Heart left ventricle (tissue), 16 donors: ENCODE results near the gene GRHPR. TPM values are rescaled to one million over a fixed set of nuclear protein-coding genes. Genes with fewer than 3 reads are reported as not detected.

ENCODE experiments used
- ATAC-seq, 4 donors: fragments of 200-7000 bp; cut with Tn5 transposase; one replicate each; pipeline ENCODE4 v1.9.1; 2020 to 2022; ENCODE audit warnings: moderate library complexity in 4 of 4, mild to moderate bottlenecking in 3 of 4, moderate number of reproducible peaks in 1 of 4
- DNase-seq, 5 donors: peaks; one replicate each; pipeline ENCODE4 v3.0.0-alpha.2; 2020
- H3K27ac ChIP-seq, 12 donors: fragments of 200-600 bp; sonication (generic) in 4 of 12; one replicate each; pipeline versions ENCODE4 v1.5.0 to v1.8.0; 2016 to 2022; ENCODE audit warnings: mild to moderate bottlenecking in 2 of 12
- H3K27me3 ChIP-seq, 9 donors: fragments of 200-600 bp; sonication (generic) in 2 of 9; one replicate each; pipeline versions ENCODE4 v1.5.1 to v1.8.0; 2016 to 2022; ENCODE audit warnings: mild to moderate bottlenecking in 3 of 9
- H3K36me3 ChIP-seq, 9 donors: fragments of 200-600 bp; sonication (generic) in 2 of 9; one replicate each; pipeline versions ENCODE4 v1.5.0 to v1.8.0; 2018 to 2022; ENCODE audit warnings: mild to moderate bottlenecking in 2 of 9
- H3K4me1 ChIP-seq, 12 donors: fragments of 200-600 bp; sonication (generic) in 4 of 12; one replicate each; pipeline versions ENCODE4 v1.5.0 to v1.8.0; 2016 to 2022; ENCODE audit warnings: mild to moderate bottlenecking in 3 of 12
- H3K4me3 ChIP-seq, 12 donors: fragments of 200-600 bp; sonication (generic) in 4 of 12; one replicate each; pipeline versions ENCODE4 v1.5.0 to v1.8.0; 2017 to 2022; ENCODE audit warnings: mild to moderate bottlenecking in 9 of 12, moderate library complexity in 4 of 12
- H3K9me3 ChIP-seq, 12 donors: fragments of 200-600 bp; sonication (generic) in 4 of 12; one replicate each; pipeline versions ENCODE4 v1.5.0 to v1.8.0; 2016 to 2022; ENCODE audit warnings: mild to moderate bottlenecking in 1 of 12
- CTCF ChIP-seq, 12 donors: fragments of 200-600 bp; sonication (generic) in 4 of 12; IDR thresholded peaks; one replicate each; pipeline versions ENCODE4 v1.5.0 to v1.8.0; 2018 to 2022; ENCODE audit warnings: antibody characterized with exemption in 12 of 12, mild to moderate bottlenecking in 5 of 12
- POLR2A ChIP-seq, 2 donors: fragments of 450-650 bp; IDR thresholded peaks; one replicate each; pipeline ENCODE4 v1.6.1; 2017; ENCODE audit warnings: antibody characterized with exemption in 2 of 2, mild to moderate bottlenecking in 2 of 2, moderate library complexity in 2 of 2
- WGBS, 4 donors: extraction: QIAGEN DNeasy Blood & Tissue Kit in 2 of 4; methylation state at CpG; one replicate each; pipeline versions ENCODE4 v1.1.5 to v1.1.7; 2013 to 2018; 5-methylcytosine and 5-hydroxymethylcytosine counted together
- intact Hi-C, 10 donors: fragments of 100-400 bp; cut with DNase I; formaldehyde crosslinking; loops; one replicate each; pipeline versions ENCODE4 v1.11.1 to v1.14.2; 2022
- polyA plus RNA-seq, 2 donors: library from polyadenylated mRNA; stranded (reverse); fragments of 200-250 nt; gene quantifications; one replicate each; pipeline ENCODE4 v1.2.3, GENCODE V29; 2013
- total RNA-seq, 9 donors: library from RNA; depleted of rRNA in 2 of 9; stranded (reverse); fragments of >200 nt in 2 of 9; fragmentation: NEBNext Ultra II Directional in 3 of 9; extraction: Animal tissue kit (Norgen Biotek cat#: 25700) in 3 of 9; gene quantifications; one replicate each; pipeline versions ENCODE4 v1.1.0 to v1.2.4, GENCODE V29; 2016 to 2023
- donor health status: ischemic (EF 13 %, LVEDD 7.1; RV severe dilation, severe dysfunction).
- donor health status: healthy with polysubstance abuse.
- donor health status: DM: no; HTN: yes; CAD: no.
- donor health status: DM: no; HTN: no; CAD: no.
- donor health status: ischemic (EF 25% LVEDD 6.9; RV normal size, moderate dysfunction).
- donor health status: ischemic (EF 25% LVEDD 5.7; RV mildly dilated, moderate dysfunction).
- donor health status: healthy.
- donor health status: DM: yes; HTN: yes; CAD: no.
- donor health status: ischemic (EF 35%, LVEDD 5.7; RV mildly dilated, moderate dysfunction).
- donor health status: nonischemic (EF 11% LVEDD 7.7; RV severe dilation, severe dysfunction).
- donor health status: DM: yes; HTN: yes; CAD: no.
- donor health status: PGD.
- donor health status: ischemic (EF 29% LVEDD 5.4; RV normal size, mild dysfunction).
- donor health status: nonischemic (EF 23%, LVEDD 6.1; RV moderate dilation, normal function).

Gene GRHPR
- total and polyA plus RNA-seq, 11 donors = 91.0 to 209 (median 111) TPM

GRCh38 chr9:37486256-37486615 is 63.7 kb downstream of the GRHPR start:
- no peaks in the 10 kb centered on the region for H3K9me3 ChIP-seq
- intact Hi-C loops = loop anchor here in 7 of 10 donors (2.0 to 10.0 kb wide), 9 partner anchors 64 to 949 kb away; partner anchors contain the start of genes FBXO10 (in 5 of the 7), GRHPR (in 1 of the 7), TOMM5 (in 1 of the 7) and TRMT10B (in 1 of the 7)

More at GRCh38 chr9:37486256-37486615, 63.7 kb downstream of the GRHPR start:
- peaks cover 5 to 30% (median 26%) of the 10 kb centered on the region in 12 donors for H3K4me1 ChIP-seq
- H3K36me3 ChIP-seq = peaks cover 0 to 30% (median 17%) of the 10 kb centered on the region in 9 donors
- TF ChIP-seq CTCF (IDR thresholded peaks at IDR 0.05) (no peak), POLR2A (IDR thresholded peaks at IDR 0.05) (no peak)
- no peak for ATAC-seq
- H3K27me3 ChIP-seq = peaks cover 0 to 7% (median 0%) of the 10 kb centered on the region in 9 donors
- DNase-seq = peak in 1 of 5 donors; percentile 33
- 6 to 12% (median 9%) methylated on average over 7 of the region's 7 CpGs for WGBS, 4 donors
- H3K4me3 ChIP-seq = peak overlapping the region; percentile 36 to 84 (median 70)
- H3K27ac ChIP-seq = peak overlapping the region in 11 of 12 donors; percentile 6 to 87 (median 78)

Other genes with a start within 250 kb of the GRHPR start
- 1 to 10 TPM; 5.2 to 8.0 (median 6.3) TPM for gene ZBTB5, start 42.8 kb downstream of the GRHPR start, total RNA-seq
- 1 to 10 TPM; 1.8 to 7.4 TPM for gene ZBTB5, start 42.8 kb downstream of the GRHPR start, polyA plus RNA-seq
- 10 to 100 TPM; 11.2 to 24.8 (median 12.8) TPM for gene POLR1E, start 63.3 kb downstream of the GRHPR start, total RNA-seq
- gene POLR1E, start 63.3 kb downstream of the GRHPR start, polyA plus RNA-seq = 10 to 100 TPM in 1 of 2 donors, 1 to 10 TPM in 1; 6.9 to 27.0 TPM
- 1 to 10 TPM; 5.5 to 9.8 (median 7.3) TPM for gene FBXO10, start 153.7 kb downstream of the GRHPR start, total RNA-seq
- 1 to 10 TPM; 2.4 to 6.0 TPM for gene FBXO10, start 153.7 kb downstream of the GRHPR start, polyA plus RNA-seq
- gene TOMM5, start 169.9 kb downstream of the GRHPR start, total RNA-seq = 10 to 100 TPM; 39.7 to 64.2 (median 50.3) TPM
- 100 to 1,000 TPM; 103 to 139 TPM for gene TOMM5, start 169.9 kb downstream of the GRHPR start, polyA plus RNA-seq
- 1 to 10 TPM in 5 of 9 donors, under 1 TPM in 4; 0.59 to 1.9 (median 1.0) TPM for gene FRMPD1, start 228.3 kb downstream of the GRHPR start, total RNA-seq
- under 1 TPM; 0.03 to 0.30 TPM for gene FRMPD1, start 228.3 kb downstream of the GRHPR start, polyA plus RNA-seq